Stomach (tissue), 9 donors: Measurements from ENCODE around the gene LRP3. TPM values are rescaled to one million over a fixed set of nuclear protein-coding genes. Genes with fewer than 3 reads are reported as not detected.

Experiments
- DNase-seq, 2 donors: peaks; one replicate each; pipeline versions ENCODE4 v3.0.0 to v3.0.0-alpha.2; 2013 to 2019
- H3K27ac ChIP-seq, 5 donors: fragments of 200-600 bp in 4 of 5; sonication (generic) in 4 of 5; one replicate each; pipeline ENCODE4 v1.5.1; 2013 to 2019; ENCODE audit warnings: mild to moderate bottlenecking in 1 of 5, moderate library complexity in 1 of 5
- H3K27me3 ChIP-seq, 3 donors: fragments of 200-600 bp; sonication (generic); one replicate each; pipeline ENCODE4 v1.5.1; 2017 to 2019; ENCODE audit warnings: mixed run types in 1 of 3
- H3K36me3 ChIP-seq, 4 donors: fragments of 200-600 bp; sonication (generic); 1 replicate in 3 of 4; 2 replicates in 1 of 4; pipeline ENCODE4 v1.5.1; 2016 to 2019
- H3K4me1 ChIP-seq, 4 donors: fragments of 200-600 bp; sonication (generic); one replicate each; pipeline ENCODE4 v1.5.1; 2016 to 2019
- H3K4me3 ChIP-seq, 4 donors: fragments of 200-600 bp; sonication (generic) in 3 of 4; one replicate each; pipeline ENCODE4 v1.5.1; 2016 to 2019; ENCODE audit warnings: mild to moderate bottlenecking in 1 of 4
- H3K9me3 ChIP-seq, 4 donors: fragments of 200-600 bp; sonication (generic); one replicate each; pipeline ENCODE4 v1.5.1; 2016 to 2019
- EP300 ChIP-seq: sonication (generic); formaldehyde crosslinking; IDR thresholded peaks from one replicate; pipeline ENCODE4 v1.6.1; 2017; ENCODE audit warnings: antibody characterized with exemption
- POLR2A ChIP-seq, 4 donors: fragments of 450-650 bp; IDR thresholded peaks; one replicate each; pipeline ENCODE4 v1.6.1; 2016; ENCODE audit warnings: antibody characterized with exemption in 4 of 4, control low read depth in 2 of 4, mild to moderate bottlenecking in 1 of 4, moderate library complexity in 1 of 4
- POLR2AphosphoS5 ChIP-seq, 3 donors: sonication (generic); formaldehyde crosslinking; IDR thresholded peaks; one replicate each; pipeline ENCODE4 v1.6.1; 2016; ENCODE audit warnings: antibody characterized with exemption in 3 of 3
- WGBS, 5 donors: extraction: QIAGEN DNeasy Blood & Tissue Kit in 3 of 5; methylation state at CpG; one replicate each; pipeline versions ENCODE4 v1.1.5 to v1.1.7; 2013 to 2018; 5-methylcytosine and 5-hydroxymethylcytosine counted together
- intact Hi-C: fragments of 100-400 bp; cut with DNase I; formaldehyde crosslinking; loops from one replicate; pipeline ENCODE4 v1.15.1; 2023; ENCODE audit warnings: low total_unique reads
- polyA plus RNA-seq, 3 donors: library from polyadenylated mRNA; stranded (reverse); fragments of 200-250 nt; gene quantifications; one replicate each; pipeline ENCODE4 v1.2.3, GENCODE V29; 2013
- total RNA-seq, 5 donors: library from RNA; depleted of rRNA; stranded (reverse); fragments of >200 nt; gene quantifications; one replicate each; pipeline versions ENCODE4 v1.1.0 to v1.2.3, GENCODE V29; 2014 to 2016
- TF ChIP-seq, protein P1 (sequence below), 7 experiments: fragments of 450-650 bp in 4 of 7; fragments of 200-600 bp in 3 of 7; sonication (generic) in 3 of 7; IDR thresholded peaks; one replicate each; pipeline ENCODE4 v1.5.1; 2016 to 2019; ENCODE audit warnings: antibody characterized with exemption in 7 of 7, control low read depth in 2 of 7, mild to moderate bottlenecking in 1 of 7
- donor health status: healthy with polysubstance abuse.
- donor health status: Bipolar disorder and iron deficiency.
- donor health status: healthy.

LRP3 gene
- total and polyA plus RNA-seq, 8 donors, result 7.5 to 26.6 (median 12.8) TPM

GRCh38 chr19:33192010-33192409 is 2.1 kb upstream of the LRP3 start:
- TF ChIP-seq EP300 (no peak), POLR2A (IDR thresholded peaks at IDR 0.05) (no peak), POLR2AphosphoS5 (IDR thresholded peaks at IDR 0.05) (no peak)
- Histone ChIP-seq H3K4me3 (no peak overlapping the region), H3K4me1 (peaks cover 0 to 24% (median 18%) of the 10 kb centered on the region in 4 donors), H3K36me3 (peaks cover 0 to 4% (median 2%) of the 10 kb centered on the region in 4 donors), H3K9me3 (no peaks in the 10 kb centered on the region), H3K27me3 (peaks cover 0 to 7% (median 0%) of the 10 kb centered on the region in 3 donors), H3K27ac (no peak overlapping the region)
- intact Hi-C loops, result no loop called here
- no peak for DNase-seq
- 69 to 78% (median 75%) methylated on average over 7 of the region's 7 CpGs for WGBS, 5 donors

- DNase-seq, result no peak
- H3K36me3 ChIP-seq, result peaks cover 0 to 17% (median 9%) of the 10 kb centered on the region in 4 donors
- H3K4me1 ChIP-seq, result peaks cover 0 to 24% (median 18%) of the 10 kb centered on the region in 4 donors
- H3K27me3 ChIP-seq, result peaks cover 0 to 7% (median 0%) of the 10 kb centered on the region in 3 donors
- TF ChIP-seq, protein P1, sequence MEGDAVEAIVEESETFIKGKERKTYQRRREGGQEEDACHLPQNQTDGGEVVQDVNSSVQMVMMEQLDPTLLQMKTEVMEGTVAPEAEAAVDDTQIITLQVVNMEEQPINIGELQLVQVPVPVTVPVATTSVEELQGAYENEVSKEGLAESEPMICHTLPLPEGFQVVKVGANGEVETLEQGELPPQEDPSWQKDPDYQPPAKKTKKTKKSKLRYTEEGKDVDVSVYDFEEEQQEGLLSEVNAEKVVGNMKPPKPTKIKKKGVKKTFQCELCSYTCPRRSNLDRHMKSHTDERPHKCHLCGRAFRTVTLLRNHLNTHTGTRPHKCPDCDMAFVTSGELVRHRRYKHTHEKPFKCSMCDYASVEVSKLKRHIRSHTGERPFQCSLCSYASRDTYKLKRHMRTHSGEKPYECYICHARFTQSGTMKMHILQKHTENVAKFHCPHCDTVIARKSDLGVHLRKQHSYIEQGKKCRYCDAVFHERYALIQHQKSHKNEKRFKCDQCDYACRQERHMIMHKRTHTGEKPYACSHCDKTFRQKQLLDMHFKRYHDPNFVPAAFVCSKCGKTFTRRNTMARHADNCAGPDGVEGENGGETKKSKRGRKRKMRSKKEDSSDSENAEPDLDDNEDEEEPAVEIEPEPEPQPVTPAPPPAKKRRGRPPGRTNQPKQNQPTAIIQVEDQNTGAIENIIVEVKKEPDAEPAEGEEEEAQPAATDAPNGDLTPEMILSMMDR (IDR thresholded peaks at IDR 0.05), result no peak
- TF ChIP-seq POLR2A (IDR thresholded peaks at IDR 0.05) (no peak), EP300 (no peak), POLR2AphosphoS5 (IDR thresholded peaks at IDR 0.05) (no peak)
- intact Hi-C loops, result no loop called here
- peak overlapping the region in 2 of 4 donors; percentile 31 to 39 for H3K4me3 ChIP-seq
- H3K9me3 ChIP-seq, result no peaks in the 10 kb centered on the region
- 75 to 84% (median 81%) methylated on average over 8 of the region's 8 CpGs for WGBS, 5 donors
- H3K27ac ChIP-seq, result peak overlapping the region in 1 of 5 donors; percentile 60
Observed at GRCh38 chr19:33193269-33193864, 763 bp upstream of the LRP3 start.

GRCh38 chr19:33194532-33194885 is 379 bp downstream of the LRP3 start:
- TF ChIP-seq EP300, result no peak
- no peak for TF ChIP-seq POLR2A (IDR thresholded peaks at IDR 0.05)
- TF ChIP-seq, protein P1 (IDR thresholded peaks at IDR 0.05), result no peak
- Histone ChIP-seq H3K9me3 (no peaks in the 10 kb centered on the region), H3K27me3 (peaks cover 0 to 7% (median 0%) of the 10 kb centered on the region in 3 donors), H3K36me3 (peaks cover 0 to 25% (median 13%) of the 10 kb centered on the region in 4 donors), H3K4me1 (peaks cover 0 to 24% (median 18%) of the 10 kb centered on the region in 4 donors), H3K27ac (peak overlapping the region in 3 of 5 donors; percentile 44 to 74 (median 73)), H3K4me3 (peak overlapping the region; percentile 70 to 93 (median 80))
- 0 to 1% (median 1%) methylated on average over 22 to 56 of the region's 57 CpGs; no CpG with 5 or more reads in 1 of the 5 donors for WGBS, 5 donors
- DNase-seq, result peak in 1 of 2 donors; percentile 47
- intact Hi-C loops, result no loop called here

- Histone ChIP-seq H3K4me1 (peaks cover 0 to 24% (median 18%) of the 10 kb centered on the region in 4 donors), H3K27ac (peak overlapping the region; percentile 40 to 74 (median 60)), H3K4me3 (peak overlapping the region; percentile 70 to 93 (median 80)), H3K27me3 (peaks cover 0 to 7% (median 0%) of the 10 kb centered on the region in 3 donors), H3K36me3 (peaks cover 0 to 25% (median 13%) of the 10 kb centered on the region in 4 donors), H3K9me3 (no peaks in the 10 kb centered on the region)
- TF ChIP-seq, protein P1 (IDR thresholded peaks at IDR 0.05), result no peak
- no peak for TF ChIP-seq POLR2AphosphoS5 (IDR thresholded peaks at IDR 0.05)
- TF ChIP-seq EP300, result no peak
- no peak for TF ChIP-seq POLR2A (IDR thresholded peaks at IDR 0.05)
- intact Hi-C loops, result no loop called here
- WGBS, 5 donors, result 3 to 8% (median 4%) methylated on average over 18 to 49 of the region's 49 CpGs
- peak; percentile 34 to 65 for DNase-seq
Observed at GRCh38 chr19:33194886-33195644, 935 bp downstream of the LRP3 start.
